CD14-positive monocyte (primary cell): Measurements from ENCODE around the gene PDE8A. TPM values are rescaled to one million over a fixed set of nuclear protein-coding genes. Genes with fewer than 3 reads are reported as not detected.

Source experiments
- DNase-seq, 3 donors: peaks; one replicate each; pipeline ENCODE4 v3.0.0-alpha.2; 2011 to 2022
- H2AFZ ChIP-seq: 2 replicates; pipeline ENCODE4 v1.6.0; 2012; ENCODE audit warnings: mild to moderate bottlenecking, low read depth, low read length, inconsistent platforms; ENCODE audit not compliant: insufficient read depth, poor library complexity, severe bottlenecking
- H3K27ac ChIP-seq, 2 donors: 1 replicate in 1 of 2; 2 replicates in 1 of 2; pipeline ENCODE4 v1.5.1; 2012 to 2013; ENCODE audit warnings: low read length in 2 of 2, control low read depth in 1 of 2, inconsistent platforms in 1 of 2, low read depth in 1 of 2, mild to moderate bottlenecking in 1 of 2
- H3K27me3 ChIP-seq, 2 donors: one replicate each; pipeline versions ENCODE4 v1.6.0 to v1.6.1; 2011 to 2013; ENCODE audit warnings: low read length in 2 of 2; ENCODE audit not compliant: control insufficient read depth in 2 of 2, insufficient read depth in 2 of 2
- H3K36me3 ChIP-seq, 2 donors: replicated peaks in 1 of 2; 1 replicate in 1 of 2; 2 replicates in 1 of 2; pipeline versions ENCODE4 v1.5.1 to v1.6.1; 2012 to 2013; ENCODE audit warnings: low read length in 2 of 2, control low read depth in 1 of 2, inconsistent platforms in 1 of 2, mild to moderate bottlenecking in 1 of 2; ENCODE audit not compliant: insufficient read depth in 2 of 2, control insufficient read depth in 1 of 2
- H3K4me1 ChIP-seq, 2 donors: 1 replicate in 1 of 2; 2 replicates in 1 of 2; pipeline versions ENCODE4 v1.5.1 to v1.6.1; 2012 to 2013; ENCODE audit warnings: low read length in 2 of 2, control low read depth in 1 of 2, inconsistent platforms in 1 of 2, mild to moderate bottlenecking in 1 of 2, moderate library complexity in 1 of 2; ENCODE audit not compliant: insufficient read depth in 2 of 2, control insufficient read depth in 1 of 2
- H3K4me2 ChIP-seq: replicated peaks from 2 replicates; pipeline ENCODE3; 2012; ENCODE audit warnings: low read length, moderate library complexity, mild to moderate bottlenecking; ENCODE audit not compliant: poor library complexity, severe bottlenecking; ENCODE audit errors: extremely low read depth
- H3K4me3 ChIP-seq, 3 experiments: fragments of 200-600 bp in 1 of 3; sonication (generic) in 1 of 3; replicated peaks in 1 of 3; 1 replicate in 2 of 3; 2 replicates in 1 of 3; pipeline ENCODE4 v1.5.1; 2011 to 2013; ENCODE audit warnings: low read length in 3 of 3, mild to moderate bottlenecking in 3 of 3, control low read depth in 2 of 3, low read depth in 2 of 3, inconsistent platforms in 1 of 3, moderate library complexity in 1 of 3
- H3K79me2 ChIP-seq: 2 replicates; pipeline ENCODE4 v1.6.0; 2012; ENCODE audit warnings: mild to moderate bottlenecking, control low read depth, inconsistent platforms, low read length, moderate library complexity; ENCODE audit not compliant: insufficient read depth
- H3K9ac ChIP-seq: 2 replicates; pipeline ENCODE4 v1.6.0; 2017; ENCODE audit warnings: low read length, mild to moderate bottlenecking; ENCODE audit not compliant: insufficient read depth, poor library complexity, severe bottlenecking
- H3K9me3 ChIP-seq, 2 donors: replicated peaks in 1 of 2; 1 replicate in 1 of 2; 2 replicates in 1 of 2; pipeline versions ENCODE4 v1.5.1 to v1.6.1; 2012 to 2013; ENCODE audit warnings: low read length in 2 of 2, control low read depth in 1 of 2; ENCODE audit not compliant: control insufficient read depth in 1 of 2, insufficient read depth in 1 of 2
- H4K20me1 ChIP-seq: 2 replicates; pipeline ENCODE4 v1.6.0; 2012; ENCODE audit warnings: mild to moderate bottlenecking, low read length, control low read depth, moderate library complexity; ENCODE audit not compliant: insufficient read depth
- H3K27ac Mint-ChIP-seq, 7 donors: one replicate each; pipeline ENCODE4 v1.8.0; 2020; ENCODE audit warnings: mild to moderate bottlenecking in 7 of 7, mixed read lengths in 7 of 7, moderate library complexity in 6 of 7, inconsistent platforms in 2 of 7
- H3K27me3 Mint-ChIP-seq, 3 donors: one replicate each; pipeline ENCODE4 v1.8.0; 2021 to 2022; ENCODE audit warnings: low read depth in 3 of 3, mild to moderate bottlenecking in 3 of 3, mixed read lengths in 3 of 3, moderate library complexity in 3 of 3, inconsistent platforms in 1 of 3
- H3K36me3 Mint-ChIP-seq, 2 donors: one replicate each; pipeline ENCODE4 v1.8.0; 2020; ENCODE audit warnings: mixed read lengths in 2 of 2, inconsistent platforms in 1 of 2, mild to moderate bottlenecking in 1 of 2
- H3K4me1 Mint-ChIP-seq: one replicate; pipeline ENCODE4 v1.8.0; 2020; ENCODE audit warnings: mild to moderate bottlenecking, mixed read lengths
- H3K4me3 Mint-ChIP-seq, 2 donors: one replicate each; pipeline ENCODE4 v1.8.0; 2020; ENCODE audit warnings: mild to moderate bottlenecking in 2 of 2, mixed read lengths in 2 of 2, moderate library complexity in 1 of 2
- H3K9me3 Mint-ChIP-seq, 7 donors: one replicate each; pipeline ENCODE4 v1.8.0; 2020 to 2022; ENCODE audit warnings: mixed read lengths in 7 of 7, mild to moderate bottlenecking in 6 of 7, moderate library complexity in 6 of 7, inconsistent platforms in 2 of 7
- WGBS: methylation state at CpG from one replicate; pipeline ENCODE4 v1.1.5; 2013; ENCODE audit warnings: missing lambda C conversion rate; ENCODE audit not compliant: insufficient coverage; 5-methylcytosine and 5-hydroxymethylcytosine counted together
- intact Hi-C, 2 donors: fragments of 100-400 bp; cut with micrococcal nuclease; formaldehyde crosslinking; loops; one replicate each; pipeline versions ENCODE4 v1.15.0 to v1.15.1; 2023
- polyA plus RNA-seq, 3 donors: library from polyadenylated mRNA; depleted of rRNA in 1 of 3; unstranded in 2 of 3; stranded (reverse) in 1 of 3; fragments of 300-500 nt in 2 of 3; fragments of >200 nt in 1 of 3; fragmentation: Illumina TruSeq in 2 of 3; gene quantifications; 1 replicate in 2 of 3; 2 replicates in 1 of 3; pipeline ENCODE4 v1.2.3, GENCODE V29; 2012 to 2021
- TF ChIP-seq, protein P1 (sequence below): fragments of 200-600 bp; IDR thresholded peaks from one replicate; pipeline ENCODE4 v1.8.0; 2022; ENCODE audit warnings: antibody characterized with exemption, mild to moderate bottlenecking

PDE8A gene
- polyA plus RNA-seq, 3 donors = 2.8 to 33.4 (median 4.9) TPM

- no peaks in the 10 kb centered on the region for H3K36me3 Mint-ChIP-seq
- Histone ChIP-seq H3K9ac (no peak overlapping the region), H3K27me3 (no peaks in the 10 kb centered on the region), H3K9me3 (no peaks in the 10 kb centered on the region), H3K4me2 (no peak overlapping the region), H4K20me1 (peaks cover 85% of the 10 kb centered on the region), H3K4me1 (peaks cover 20 to 25% of the 10 kb centered on the region in 2 donors), H3K36me3 (no peaks in the 10 kb centered on the region), H2AFZ (no peak overlapping the region), H3K79me2 (peaks cover 27% of the 10 kb centered on the region), H3K4me3 (no peak overlapping the region), H3K27ac (no peak overlapping the region)
- intact Hi-C loops = loop anchor here in 1 of 2 donors (5.0 kb wide), 1 partner anchor 59 kb away; the partner anchor contains the start of gene PDE8A
- peaks cover 26% of the 10 kb centered on the region for H3K4me1 Mint-ChIP-seq
- WGBS = 97% methylated on average over 3 of the region's 5 CpGs
- peaks cover 1 to 2% (median 1%) of the 10 kb centered on the region in 3 donors for H3K27me3 Mint-ChIP-seq
- no peaks in the 10 kb centered on the region for H3K9me3 Mint-ChIP-seq
- H3K27ac Mint-ChIP-seq = no peak overlapping the region
- H3K4me3 Mint-ChIP-seq = no peak overlapping the region
- no peak for DNase-seq
- TF ChIP-seq, protein P1, sequence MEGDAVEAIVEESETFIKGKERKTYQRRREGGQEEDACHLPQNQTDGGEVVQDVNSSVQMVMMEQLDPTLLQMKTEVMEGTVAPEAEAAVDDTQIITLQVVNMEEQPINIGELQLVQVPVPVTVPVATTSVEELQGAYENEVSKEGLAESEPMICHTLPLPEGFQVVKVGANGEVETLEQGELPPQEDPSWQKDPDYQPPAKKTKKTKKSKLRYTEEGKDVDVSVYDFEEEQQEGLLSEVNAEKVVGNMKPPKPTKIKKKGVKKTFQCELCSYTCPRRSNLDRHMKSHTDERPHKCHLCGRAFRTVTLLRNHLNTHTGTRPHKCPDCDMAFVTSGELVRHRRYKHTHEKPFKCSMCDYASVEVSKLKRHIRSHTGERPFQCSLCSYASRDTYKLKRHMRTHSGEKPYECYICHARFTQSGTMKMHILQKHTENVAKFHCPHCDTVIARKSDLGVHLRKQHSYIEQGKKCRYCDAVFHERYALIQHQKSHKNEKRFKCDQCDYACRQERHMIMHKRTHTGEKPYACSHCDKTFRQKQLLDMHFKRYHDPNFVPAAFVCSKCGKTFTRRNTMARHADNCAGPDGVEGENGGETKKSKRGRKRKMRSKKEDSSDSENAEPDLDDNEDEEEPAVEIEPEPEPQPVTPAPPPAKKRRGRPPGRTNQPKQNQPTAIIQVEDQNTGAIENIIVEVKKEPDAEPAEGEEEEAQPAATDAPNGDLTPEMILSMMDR = no peak
Observed at GRCh38 chr15:85041230-85041629, 59.6 kb downstream of the PDE8A start.

GRCh38 chr15:85044251-85044853 is 62.7 kb downstream of the PDE8A start:
- Histone ChIP-seq H2AFZ (no peak overlapping the region), H3K79me2 (peaks cover 24% of the 10 kb centered on the region), H3K9ac (no peak overlapping the region), H3K27ac (no peak overlapping the region), H4K20me1 (peaks cover 82% of the 10 kb centered on the region), H3K4me2 (no peak overlapping the region), H3K4me1 (peaks cover 0 to 5% of the 10 kb centered on the region in 2 donors), H3K4me3 (no peak overlapping the region), H3K27me3 (no peaks in the 10 kb centered on the region), H3K36me3 (no peaks in the 10 kb centered on the region), H3K9me3 (no peaks in the 10 kb centered on the region)
- Mint-ChIP-seq H3K27ac (peak overlapping the region in 1 of 7 donors; percentile 53), H3K27me3 (peaks cover 0 to 1% (median 0%) of the 10 kb centered on the region in 3 donors), H3K9me3 (no peaks in the 10 kb centered on the region), H3K4me3 (no peak overlapping the region), H3K36me3 (no peaks in the 10 kb centered on the region), H3K4me1 (peaks cover 8% of the 10 kb centered on the region)
- 67% methylated on average over 3 of the region's 3 CpGs for WGBS
- TF ChIP-seq, protein P1 = peak; percentile 68
- intact Hi-C loops = loop anchor here in 1 of 2 donors (5.0 kb wide), 1 partner anchor 62 kb away; the partner anchor contains the start of gene PDE8A
- DNase-seq = peak in 2 of 3 donors; percentile 41 to 50
